Peyer's patch (tissue), 4 donors: ENCODE results near the gene ARMC12.

Experiments
- POLR2A ChIP-seq, 2 donors: fragments of 450-650 bp; IDR thresholded peaks; one replicate each; pipeline ENCODE4 v1.5.1; 2017; ENCODE audit warnings: antibody characterized with exemption in 2 of 2, mild to moderate bottlenecking in 2 of 2, moderate library complexity in 2 of 2
- TF ChIP-seq, protein P1 (sequence below), 6 experiments: fragments of 450-650 bp in 4 of 6; fragments of 200-600 bp in 2 of 6; sonication (generic) in 1 of 6; IDR thresholded peaks; one replicate each; pipeline ENCODE4 v1.5.1; 2017 to 2019; ENCODE audit warnings: antibody characterized with exemption in 6 of 6, mild to moderate bottlenecking in 3 of 6, moderate library complexity in 1 of 6

DNA sequence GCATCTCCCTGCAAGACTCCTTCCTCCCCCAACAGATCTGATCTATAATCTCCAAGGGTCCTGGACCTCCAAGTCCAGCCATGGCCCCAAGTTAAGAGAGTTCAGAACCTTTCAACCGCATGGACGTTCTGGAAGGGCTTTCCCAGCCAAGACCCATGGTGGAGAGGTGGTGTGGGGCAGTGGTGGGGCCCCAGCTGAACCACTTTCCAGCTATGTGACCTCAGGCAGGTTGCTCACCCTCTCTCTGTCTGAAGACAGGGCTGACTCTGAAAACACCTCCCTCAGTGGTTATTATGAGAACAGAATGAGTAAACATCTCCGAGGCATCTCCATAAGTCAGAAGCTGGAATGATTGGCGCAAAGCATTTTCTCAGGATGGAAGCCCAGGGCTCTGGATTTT lies 59.4 kb downstream of the ARMC12 start:
- TF ChIP-seq, protein P1, sequence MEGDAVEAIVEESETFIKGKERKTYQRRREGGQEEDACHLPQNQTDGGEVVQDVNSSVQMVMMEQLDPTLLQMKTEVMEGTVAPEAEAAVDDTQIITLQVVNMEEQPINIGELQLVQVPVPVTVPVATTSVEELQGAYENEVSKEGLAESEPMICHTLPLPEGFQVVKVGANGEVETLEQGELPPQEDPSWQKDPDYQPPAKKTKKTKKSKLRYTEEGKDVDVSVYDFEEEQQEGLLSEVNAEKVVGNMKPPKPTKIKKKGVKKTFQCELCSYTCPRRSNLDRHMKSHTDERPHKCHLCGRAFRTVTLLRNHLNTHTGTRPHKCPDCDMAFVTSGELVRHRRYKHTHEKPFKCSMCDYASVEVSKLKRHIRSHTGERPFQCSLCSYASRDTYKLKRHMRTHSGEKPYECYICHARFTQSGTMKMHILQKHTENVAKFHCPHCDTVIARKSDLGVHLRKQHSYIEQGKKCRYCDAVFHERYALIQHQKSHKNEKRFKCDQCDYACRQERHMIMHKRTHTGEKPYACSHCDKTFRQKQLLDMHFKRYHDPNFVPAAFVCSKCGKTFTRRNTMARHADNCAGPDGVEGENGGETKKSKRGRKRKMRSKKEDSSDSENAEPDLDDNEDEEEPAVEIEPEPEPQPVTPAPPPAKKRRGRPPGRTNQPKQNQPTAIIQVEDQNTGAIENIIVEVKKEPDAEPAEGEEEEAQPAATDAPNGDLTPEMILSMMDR (IDR thresholded peaks at IDR 0.05): no peak
- TF ChIP-seq POLR2A (IDR thresholded peaks at IDR 0.05): no peak
